HG02759 (cell line): ENCODE data around the gene SRGAP1.
"Not testable (repeated sequence)": the region's sequence is repeated elsewhere in the genome, so short reads cannot be mapped to it uniquely, and the experiment has no call there.

ENCODE experiments used
- ATAC-seq: cut with Tn5 transposase; IDR thresholded peaks from one replicate; pipeline ENCODE4 v1.9.1; 2021; ENCODE audit warnings: mild to moderate bottlenecking, moderate library complexity; ENCODE audit not compliant: unreplicated experiment

The SRGAP1 gene

GRCh38 chr12:64184216-64184615 lies 339.7 kb downstream of the SRGAP1 start:
- no peak for ATAC-seq

- ATAC-seq, result peak; percentile 94
These were observed 342.3 kb downstream of the SRGAP1 start for GRCh38 chr12:64186789-64187188.

- ATAC-seq, result no peak
These were observed 342.9 kb downstream of the SRGAP1 start for GRCh38 chr12:64187370-64187769.

- ATAC-seq, result no peak
These were observed 343.3 kb downstream of the SRGAP1 start for GRCh38 chr12:64187794-64188193.

- no peak for ATAC-seq
These were observed 345.0 kb downstream of the SRGAP1 start for GRCh38 chr12:64189530-64189929.

- ATAC-seq, result no peak
These were observed 345.6 kb downstream of the SRGAP1 start for GRCh38 chr12:64190140-64190539.

GRCh38 chr12:64192644-64193444 lies 348.3 kb downstream of the SRGAP1 start:
- ATAC-seq, result peak; percentile 93

GRCh38 chr12:64193931-64194330 lies 349.4 kb downstream of the SRGAP1 start:
- no peak for ATAC-seq

GRCh38 chr12:64194333-64195149 lies 350.0 kb downstream of the SRGAP1 start:
- no peak for ATAC-seq

- ATAC-seq, result not testable (repeated sequence)
These were observed 351.3 kb downstream of the SRGAP1 start for GRCh38 chr12:64195841-64196240.

GRCh38 chr12:64203036-64203435 lies 358.5 kb downstream of the SRGAP1 start:
- ATAC-seq, result no peak

- ATAC-seq, result no peak
These were observed 359.3 kb downstream of the SRGAP1 start for GRCh38 chr12:64203775-64204174.

- ATAC-seq, result no peak
These were observed 361.0 kb downstream of the SRGAP1 start for GRCh38 chr12:64205542-64205941.

- no peak for ATAC-seq
These were observed 363.0 kb downstream of the SRGAP1 start for GRCh38 chr12:64207453-64207852.
